HL-60 (cell line): Measurements from ENCODE around the gene BMPER.

Experiments
- GABPA ChIP-seq: IDR thresholded peaks from 2 replicates; pipeline ENCODE4 v1.6.1; 2012; ENCODE audit warnings: low read depth
- POLR2AphosphoS5 ChIP-seq: IDR thresholded peaks from 2 replicates; pipeline ENCODE4 v1.6.1; 2012; ENCODE audit warnings: low read depth
- TF ChIP-seq, protein P1 (sequence below): IDR thresholded peaks from one replicate; pipeline ENCODE4 v1.5.1; 2011; ENCODE audit warnings: low read length, control low read depth, inconsistent platforms; ENCODE audit not compliant: insufficient read depth

DNA sequence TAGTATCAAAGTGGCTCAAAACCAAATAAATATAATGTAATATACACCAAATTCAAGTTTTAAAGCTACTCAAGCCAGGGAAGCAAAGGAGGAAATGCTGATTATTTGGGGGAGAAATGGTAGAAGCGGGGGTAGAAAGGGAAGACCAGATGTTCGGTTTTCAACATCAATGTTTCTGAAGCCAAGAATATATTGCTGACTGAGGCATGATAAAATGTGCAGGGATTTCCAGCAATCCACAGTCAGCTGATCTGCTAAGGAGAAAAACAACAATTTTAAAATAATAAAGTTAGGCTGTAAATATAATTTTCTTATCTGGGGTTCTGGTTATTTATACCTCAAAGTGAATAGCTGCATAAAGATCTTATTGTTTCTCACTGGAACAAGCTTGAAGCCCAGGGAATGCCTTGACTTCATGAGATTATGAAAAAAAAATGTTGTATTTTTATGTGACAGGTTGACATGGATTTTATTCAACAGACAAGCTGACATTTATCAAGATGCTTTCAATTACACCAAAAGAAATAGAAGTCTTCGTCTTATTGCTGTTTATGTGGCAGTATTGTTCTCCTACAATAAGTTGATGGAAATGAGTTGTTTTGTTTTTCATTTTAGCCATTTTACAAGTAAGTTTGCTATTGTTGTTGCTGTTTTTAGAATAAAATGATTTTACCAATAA is 28.6 kb upstream of the BMPER start:
- TF ChIP-seq POLR2AphosphoS5 (no peak), GABPA (no peak)
- TF ChIP-seq, protein P1, sequence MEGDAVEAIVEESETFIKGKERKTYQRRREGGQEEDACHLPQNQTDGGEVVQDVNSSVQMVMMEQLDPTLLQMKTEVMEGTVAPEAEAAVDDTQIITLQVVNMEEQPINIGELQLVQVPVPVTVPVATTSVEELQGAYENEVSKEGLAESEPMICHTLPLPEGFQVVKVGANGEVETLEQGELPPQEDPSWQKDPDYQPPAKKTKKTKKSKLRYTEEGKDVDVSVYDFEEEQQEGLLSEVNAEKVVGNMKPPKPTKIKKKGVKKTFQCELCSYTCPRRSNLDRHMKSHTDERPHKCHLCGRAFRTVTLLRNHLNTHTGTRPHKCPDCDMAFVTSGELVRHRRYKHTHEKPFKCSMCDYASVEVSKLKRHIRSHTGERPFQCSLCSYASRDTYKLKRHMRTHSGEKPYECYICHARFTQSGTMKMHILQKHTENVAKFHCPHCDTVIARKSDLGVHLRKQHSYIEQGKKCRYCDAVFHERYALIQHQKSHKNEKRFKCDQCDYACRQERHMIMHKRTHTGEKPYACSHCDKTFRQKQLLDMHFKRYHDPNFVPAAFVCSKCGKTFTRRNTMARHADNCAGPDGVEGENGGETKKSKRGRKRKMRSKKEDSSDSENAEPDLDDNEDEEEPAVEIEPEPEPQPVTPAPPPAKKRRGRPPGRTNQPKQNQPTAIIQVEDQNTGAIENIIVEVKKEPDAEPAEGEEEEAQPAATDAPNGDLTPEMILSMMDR, result no peak
